Upper lobe of right lung (tissue), 1 donor: Measurements from ENCODE around the gene FRMPD2. TPM values are rescaled to one million over a fixed set of nuclear protein-coding genes. Genes with fewer than 3 reads are reported as not detected.

Experiments
- ATAC-seq: fragments of 200-7000 bp; cut with Tn5 transposase; one replicate; pipeline ENCODE4 v1.9.1; 2020; ENCODE audit warnings: mild to moderate bottlenecking, moderate library complexity
- DNase-seq: peaks from one replicate; pipeline ENCODE4 v3.0.0-alpha.2; 2020
- H3K27ac ChIP-seq: fragments of 200-600 bp; one replicate; pipeline ENCODE4 v1.8.0; 2022
- H3K27me3 ChIP-seq: fragments of 200-600 bp; one replicate; pipeline ENCODE4 v1.8.0; 2022; ENCODE audit warnings: mild to moderate bottlenecking
- H3K36me3 ChIP-seq: fragments of 200-600 bp; one replicate; pipeline ENCODE4 v1.8.0; 2022
- H3K4me1 ChIP-seq: fragments of 200-600 bp; one replicate; pipeline ENCODE4 v1.8.0; 2022
- H3K4me3 ChIP-seq: fragments of 200-600 bp; one replicate; pipeline ENCODE4 v1.8.0; 2022; ENCODE audit warnings: mild to moderate bottlenecking
- H3K9me3 ChIP-seq: fragments of 200-600 bp; one replicate; pipeline ENCODE4 v1.8.0; 2022
- intact Hi-C: fragments of 100-400 bp; cut with DNase I; formaldehyde crosslinking; loops from one replicate; pipeline ENCODE4 v1.11.0; 2022
- total RNA-seq: library from RNA; stranded (reverse); fragmentation: NEBNext Ultra II Directional; extraction: Animal tissue kit (Norgen Biotek cat#: 25700); gene quantifications from one replicate; pipeline ENCODE4 v1.2.1, GENCODE V29; 2021
- TF ChIP-seq, protein P1 (sequence below): fragments of 200-600 bp; IDR thresholded peaks from one replicate; pipeline ENCODE4 v1.8.0; 2022; ENCODE audit warnings: antibody characterized with exemption
- donor health status: DM: no; HTN: yes; CAD: no; lungs with severe emphysema.

FRMPD2 gene
- total RNA-seq, 1 donor from 2014 or later = not detected

DNA sequence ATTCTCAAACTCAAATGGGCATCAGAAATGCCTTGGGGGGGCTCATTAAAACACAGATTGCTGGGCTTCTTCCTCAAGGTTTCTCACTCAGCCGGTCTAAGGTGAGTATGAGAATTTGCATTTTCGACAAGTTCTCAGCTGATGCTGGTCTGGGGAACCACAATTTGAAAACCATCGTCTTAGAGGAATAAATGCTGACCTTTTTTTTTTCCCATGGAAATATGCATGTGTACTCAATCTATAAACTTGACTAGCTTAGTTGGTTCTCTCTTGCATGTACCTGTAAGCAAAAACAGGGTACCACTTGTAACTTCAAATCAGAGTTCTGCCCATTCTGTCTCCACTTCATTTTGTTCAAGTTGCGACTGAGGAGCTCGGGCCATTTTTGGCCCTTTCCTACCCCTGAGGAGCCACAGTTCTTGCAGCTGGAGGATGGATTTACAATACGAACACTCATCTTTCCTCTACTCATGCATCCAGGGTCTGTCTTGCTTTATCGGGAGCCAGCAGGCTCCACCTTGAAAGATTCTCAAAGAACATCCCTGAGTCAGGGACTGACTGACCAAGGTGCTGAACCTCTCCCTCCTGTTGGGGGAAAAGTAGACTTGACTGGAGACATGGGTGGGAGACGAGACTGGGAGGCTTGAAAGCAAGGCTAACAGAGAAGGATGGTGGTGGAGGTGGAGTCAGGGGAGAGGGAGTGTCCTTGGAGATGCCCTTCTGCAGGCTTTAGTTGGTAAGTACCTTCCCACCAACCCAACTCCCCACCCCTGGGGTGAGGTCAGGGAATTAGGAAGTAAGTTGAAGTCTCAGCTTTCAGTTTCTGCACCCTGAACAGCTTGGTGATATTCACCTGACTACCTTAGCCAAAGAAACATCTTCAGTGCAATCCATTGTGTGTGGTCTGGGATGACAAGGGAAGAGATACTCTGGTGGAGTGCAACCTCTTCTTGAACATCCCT is 28.3 kb upstream of the FRMPD2 start:
- intact Hi-C loops = no loop called here
- ATAC-seq = no peak
- no peak for DNase-seq
- H3K9me3 ChIP-seq = no peaks in the 10 kb centered on the region
- TF ChIP-seq, protein P1, sequence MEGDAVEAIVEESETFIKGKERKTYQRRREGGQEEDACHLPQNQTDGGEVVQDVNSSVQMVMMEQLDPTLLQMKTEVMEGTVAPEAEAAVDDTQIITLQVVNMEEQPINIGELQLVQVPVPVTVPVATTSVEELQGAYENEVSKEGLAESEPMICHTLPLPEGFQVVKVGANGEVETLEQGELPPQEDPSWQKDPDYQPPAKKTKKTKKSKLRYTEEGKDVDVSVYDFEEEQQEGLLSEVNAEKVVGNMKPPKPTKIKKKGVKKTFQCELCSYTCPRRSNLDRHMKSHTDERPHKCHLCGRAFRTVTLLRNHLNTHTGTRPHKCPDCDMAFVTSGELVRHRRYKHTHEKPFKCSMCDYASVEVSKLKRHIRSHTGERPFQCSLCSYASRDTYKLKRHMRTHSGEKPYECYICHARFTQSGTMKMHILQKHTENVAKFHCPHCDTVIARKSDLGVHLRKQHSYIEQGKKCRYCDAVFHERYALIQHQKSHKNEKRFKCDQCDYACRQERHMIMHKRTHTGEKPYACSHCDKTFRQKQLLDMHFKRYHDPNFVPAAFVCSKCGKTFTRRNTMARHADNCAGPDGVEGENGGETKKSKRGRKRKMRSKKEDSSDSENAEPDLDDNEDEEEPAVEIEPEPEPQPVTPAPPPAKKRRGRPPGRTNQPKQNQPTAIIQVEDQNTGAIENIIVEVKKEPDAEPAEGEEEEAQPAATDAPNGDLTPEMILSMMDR = no peak
- no peaks in the 10 kb centered on the region for H3K27me3 ChIP-seq
- H3K27ac ChIP-seq = no peak overlapping the region
- peaks cover 4% of the 10 kb centered on the region for H3K4me1 ChIP-seq
- no peak overlapping the region for H3K4me3 ChIP-seq
- H3K36me3 ChIP-seq = no peaks in the 10 kb centered on the region

GRCh38 chr10:48300556-48300955 is 26.1 kb upstream of the FRMPD2 start:
- ATAC-seq = no peak
- intact Hi-C loops = no loop called here

GRCh38 chr10:48299692-48300091 is 25.2 kb upstream of the FRMPD2 start:
- Histone ChIP-seq H3K9me3 (no peaks in the 10 kb centered on the region), H3K4me1 (no peaks in the 10 kb centered on the region), H3K27ac (no peak overlapping the region), H3K27me3 (no peaks in the 10 kb centered on the region), H3K36me3 (no peaks in the 10 kb centered on the region), H3K4me3 (no peak overlapping the region)
- ATAC-seq (no peak), DNase-seq (no peak)
- TF ChIP-seq, protein P1 = no peak
- intact Hi-C loops = no loop called here

More at GRCh38 chr10:48300556-48300955, 26.1 kb upstream of the FRMPD2 start:
- DNase-seq = no peak
- no peak overlapping the region for H3K27ac ChIP-seq
- no peaks in the 10 kb centered on the region for H3K27me3 ChIP-seq
- H3K36me3 ChIP-seq = no peaks in the 10 kb centered on the region
- H3K4me3 ChIP-seq = no peak overlapping the region
- TF ChIP-seq, protein P1 = no peak
- H3K9me3 ChIP-seq = no peaks in the 10 kb centered on the region
- no peaks in the 10 kb centered on the region for H3K4me1 ChIP-seq

- H3K27me3 ChIP-seq = no peaks in the 10 kb centered on the region
- no peaks in the 10 kb centered on the region for H3K9me3 ChIP-seq
- H3K27ac ChIP-seq = no peak overlapping the region
- DNase-seq (no peak), ATAC-seq (no peak)
- TF ChIP-seq, protein P1 = no peak
- intact Hi-C loops = no loop called here
- no peaks in the 10 kb centered on the region for H3K36me3 ChIP-seq
- H3K4me3 ChIP-seq = no peak overlapping the region
- H3K4me1 ChIP-seq = no peaks in the 10 kb centered on the region
Observed at GRCh38 chr10:48299066-48299465, 24.6 kb upstream of the FRMPD2 start.

GRCh38 chr10:48296576-48297098 is 22.1 kb upstream of the FRMPD2 start:
- TF ChIP-seq, protein P1 = no peak
- Histone ChIP-seq H3K36me3 (no peaks in the 10 kb centered on the region), H3K4me3 (no peak overlapping the region), H3K9me3 (no peaks in the 10 kb centered on the region), H3K27ac (no peak overlapping the region), H3K27me3 (no peaks in the 10 kb centered on the region), H3K4me1 (no peaks in the 10 kb centered on the region)
- DNase-seq (no peak), ATAC-seq (no peak)
- intact Hi-C loops = no loop called here
